H1 (cell line): ENCODE results near the gene ICOSLG.
"Not testable (repeated sequence)": the region's sequence is repeated elsewhere in the genome, so short reads cannot be mapped to it uniquely, and the experiment has no call there.

Source experiments
- ASH2L ChIP-seq: fragments of 200-600, 300-600 bp; sonication (generic); IDR thresholded peaks from one replicate; pipeline ENCODE4 v1.7.1; 2017; ENCODE audit warnings: low read length
- BACH1 ChIP-seq: IDR thresholded peaks from 2 replicates; pipeline ENCODE4 v1.6.1; 2012; ENCODE audit warnings: low read length, improper control_type of control experiment
- CEBPB ChIP-seq: IDR thresholded peaks from 2 replicates; pipeline ENCODE4 v1.6.1; 2012; ENCODE audit warnings: low read depth, low read length
- CREB1 ChIP-seq: IDR thresholded peaks from 2 replicates; pipeline ENCODE4 v1.6.1; 2012; ENCODE audit warnings: inconsistent platforms
- CTCF ChIP-seq, 3 experiments: IDR thresholded peaks; 1 replicate in 2 of 3; 2 replicates in 1 of 3; pipeline versions ENCODE4 v1.5.1 to v1.6.1; 2011; ENCODE audit warnings: low read length in 3 of 3, mild to moderate bottlenecking in 3 of 3, inconsistent platforms in 2 of 3, low read depth in 1 of 3, moderate library complexity in 1 of 3; ENCODE audit not compliant: insufficient read depth in 1 of 3; ENCODE audit errors: control extremely low read depth in 1 of 3
- POLR2A ChIP-seq, 2 experiments: IDR thresholded peaks; 1 replicate in 1 of 2; 2 replicates in 1 of 2; pipeline ENCODE4 v1.6.1; 2011; ENCODE audit warnings: low read depth in 2 of 2, low read length in 2 of 2, mild to moderate bottlenecking in 2 of 2; ENCODE audit errors: control extremely low read depth in 1 of 2
- TAF1 ChIP-seq: IDR thresholded peaks from 2 replicates; pipeline ENCODE4 v1.6.1; 2011; ENCODE audit warnings: mild to moderate bottlenecking, low read depth, low read length
- TBP ChIP-seq: IDR thresholded peaks from 2 replicates; pipeline ENCODE4 v1.6.1; 2011; ENCODE audit warnings: low read depth, low read length, improper control_type of control experiment
- TEAD4 ChIP-seq: IDR thresholded peaks from 2 replicates; pipeline ENCODE4 v1.6.1; 2012; ENCODE audit warnings: low read depth, low read length, inconsistent platforms, mixed read lengths

- TF ChIP-seq CTCF (IDR thresholded peaks at IDR 0.05; ENCODE audit: control extremely low read depth in 1 of 3, insufficient read depth in 1 of 3, low read depth in 1 of 3, low read length in 3 of 3); BACH1; ASH2L; TAF1; POLR2A (IDR thresholded peaks at IDR 0.05; ENCODE audit: control extremely low read depth in 1 of 2, low read depth in 2 of 2, low read length in 2 of 2); TEAD4; CREB1; CEBPB; TBP: not testable (repeated sequence)
These were observed at the start of gene ICOSLG for GRCh38 chr21:44240842-44241241.
